ENCODE data around the gene TCF12. TPM values are rescaled to one million over a fixed set of nuclear protein-coding genes. Genes with fewer than 3 reads are reported as not detected.

TCF12 gene
- total and polyA plus RNA-seq, 7 experiments from 2014 or later: 51.3 to 99.4 (median 79.9) TPM

DNA sequence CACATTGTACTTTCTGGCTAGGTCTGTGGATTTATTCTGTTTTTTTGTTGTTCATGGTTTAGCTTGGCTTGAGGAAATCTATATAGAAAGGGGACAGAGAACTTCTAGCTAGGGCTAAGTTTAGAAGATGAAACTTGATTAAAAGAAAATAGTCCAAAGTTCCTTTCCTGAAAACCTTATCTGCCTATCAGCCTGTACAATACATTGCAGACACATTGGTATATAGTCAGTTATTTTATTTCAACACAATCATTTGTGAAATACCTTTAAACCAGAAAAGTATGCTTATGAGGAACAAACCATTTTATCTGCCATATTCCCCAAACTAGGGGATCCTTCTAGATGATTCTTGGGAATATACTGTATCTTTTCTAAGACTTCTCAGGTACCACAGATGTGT lies 310.6 kb downstream of the TCF12 start:
- no peak overlapping the region for H3K27ac Mint-ChIP-seq
- H3K27me3 Mint-ChIP-seq: no peaks in the 10 kb centered on the region

DNA sequence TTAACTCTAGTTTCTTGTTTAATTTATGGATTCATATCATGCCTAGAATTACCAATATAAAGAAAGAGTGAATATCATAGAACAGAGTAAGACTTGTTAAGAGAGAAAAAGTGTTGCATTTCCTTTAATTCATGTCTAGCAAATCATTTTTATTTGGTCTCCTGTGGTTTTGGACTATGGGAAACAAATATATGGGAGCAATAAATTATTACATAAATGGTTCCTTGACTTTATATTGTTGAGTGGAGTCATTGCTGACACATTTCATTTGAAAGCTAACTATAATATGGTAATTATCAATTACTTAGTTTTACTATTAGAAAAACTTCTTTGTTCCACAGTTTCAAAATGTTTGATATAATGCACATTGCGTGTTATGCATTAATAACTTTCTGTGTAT lies 313.1 kb downstream of the TCF12 start:
- Mint-ChIP-seq H3K36me3 (peaks cover 4 to 40% (median 27%) of the 10 kb centered on the region in 5 donors), H3K4me1 (peaks cover 0 to 25% (median 20%) of the 10 kb centered on the region in 7 donors), H3K4me3 (no peak overlapping the region), H3K27me3 (no peaks in the 10 kb centered on the region), H3K27ac (no peak overlapping the region), H3K9me3 (peaks cover 0 to 1% (median 0%) of the 10 kb centered on the region in 11 donors)
- Histone ChIP-seq H3K27me3 (ENCODE audit: control insufficient read depth in 2 of 2, insufficient read depth in 2 of 2, low read length in 2 of 2) (no peaks in the 10 kb centered on the region), H3K9me3 (ENCODE audit: control insufficient read depth in 2 of 3, low read length in 3 of 3) (no peaks in the 10 kb centered on the region), H3K27ac (ENCODE audit: low read depth, low read length) (no peak overlapping the region), H3K36me3 (ENCODE audit: control insufficient read depth in 2 of 3, insufficient read depth in 3 of 3, low read length in 3 of 3) (peaks cover 0 to 31% (median 6%) of the 10 kb centered on the region in 3 experiments), H3K4me1 (ENCODE audit: control insufficient read depth in 2 of 2, insufficient read depth in 2 of 2, low read length in 2 of 2) (no peaks in the 10 kb centered on the region), H3K4me3 (ENCODE audit: low read length) (no peak overlapping the region)
- ChIA-PET POLR2A (interaction anchor here (0.8 kb wide), 1 partner anchor 31 kb away, joined by 3 read pairs; no protein-coding TSS in a partner anchor), CTCF (interaction anchor here (0.7 kb wide), 1 partner anchor 83 kb away, joined by 4 read pairs; no protein-coding TSS in a partner anchor)
- no peak for ATAC-seq
- DNase-seq: no peak
- intact Hi-C loops (cut with micrococcal nuclease): no loop called here

More for the DNA sequence above, 310.6 kb downstream of the TCF12 start:
- ATAC-seq (no peak), DNase-seq (no peak)
- intact Hi-C loops (cut with micrococcal nuclease): no loop called here
- no peaks in the 10 kb centered on the region for H3K4me1 ChIP-seq (ENCODE audit: control insufficient read depth in 2 of 2, insufficient read depth in 2 of 2, low read length in 2 of 2)
- no peak overlapping the region for H3K4me3 Mint-ChIP-seq
- no peaks in the 10 kb centered on the region for H3K27me3 ChIP-seq (ENCODE audit: control insufficient read depth in 2 of 2, insufficient read depth in 2 of 2, low read length in 2 of 2)
- H3K4me1 Mint-ChIP-seq: peaks cover 0 to 38% (median 27%) of the 10 kb centered on the region in 7 donors
- POLR2A ChIA-PET: no interaction called here
- H3K27ac ChIP-seq (ENCODE audit: low read depth, low read length): no peak overlapping the region
- peaks cover 0 to 16% (median 1%) of the 10 kb centered on the region in 3 experiments for H3K36me3 ChIP-seq (ENCODE audit: control insufficient read depth in 2 of 3, insufficient read depth in 3 of 3, low read length in 3 of 3)
- no peaks in the 10 kb centered on the region for H3K9me3 Mint-ChIP-seq
- no peak overlapping the region for H3K4me3 ChIP-seq (ENCODE audit: low read length)
- CTCF ChIA-PET: no interaction called here
- H3K36me3 Mint-ChIP-seq: peaks cover 3 to 21% (median 11%) of the 10 kb centered on the region in 5 donors
- H3K9me3 ChIP-seq (ENCODE audit: control insufficient read depth in 2 of 3, low read length in 3 of 3): no peaks in the 10 kb centered on the region

DNA sequence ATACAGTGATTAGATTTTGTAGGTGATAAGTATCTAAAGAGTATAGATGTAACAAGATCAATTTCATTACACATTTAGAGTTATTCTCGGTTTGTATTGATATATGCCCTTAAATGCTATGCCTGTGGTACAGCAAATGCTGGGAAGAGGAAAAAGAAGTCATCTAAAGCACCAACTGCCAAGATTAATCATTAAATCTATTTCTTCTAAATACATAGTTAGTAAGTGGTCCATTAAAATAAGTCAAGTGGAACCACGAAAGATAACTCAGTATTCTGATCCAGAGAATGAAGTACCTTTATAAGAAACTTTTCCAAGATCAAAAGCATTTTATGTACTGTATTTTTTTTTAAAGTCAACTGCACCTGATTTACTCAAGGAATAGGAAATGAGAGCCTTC lies 315.7 kb downstream of the TCF12 start:
- peaks cover 0 to 7% (median 0%) of the 10 kb centered on the region in 7 donors for H3K4me1 Mint-ChIP-seq
- no peak overlapping the region for H3K4me3 Mint-ChIP-seq
- peaks cover 0 to 1% (median 0%) of the 10 kb centered on the region in 11 donors for H3K9me3 Mint-ChIP-seq
- H3K27me3 Mint-ChIP-seq: no peaks in the 10 kb centered on the region
- no peaks in the 10 kb centered on the region for H3K27me3 ChIP-seq (ENCODE audit: control insufficient read depth in 2 of 2, insufficient read depth in 2 of 2, low read length in 2 of 2)
- H3K27ac Mint-ChIP-seq: no peak overlapping the region
- ChIA-PET POLR2A (no interaction called here), CTCF (no interaction called here)
- no peak overlapping the region for H3K27ac ChIP-seq (ENCODE audit: low read depth, low read length)
- peaks cover 0 to 31% (median 6%) of the 10 kb centered on the region in 3 experiments for H3K36me3 ChIP-seq (ENCODE audit: control insufficient read depth in 2 of 3, insufficient read depth in 3 of 3, low read length in 3 of 3)
- H3K36me3 Mint-ChIP-seq: peaks cover 9 to 61% (median 44%) of the 10 kb centered on the region in 5 donors
- no peaks in the 10 kb centered on the region for H3K9me3 ChIP-seq (ENCODE audit: control insufficient read depth in 2 of 3, low read length in 3 of 3)
- ATAC-seq: no peak
- DNase-seq: no peak
- H3K4me1 ChIP-seq (ENCODE audit: control insufficient read depth in 2 of 2, insufficient read depth in 2 of 2, low read length in 2 of 2): no peaks in the 10 kb centered on the region
- no peak overlapping the region for H3K4me3 ChIP-seq (ENCODE audit: low read length)
- intact Hi-C loops (cut with micrococcal nuclease): no loop called here

DNA sequence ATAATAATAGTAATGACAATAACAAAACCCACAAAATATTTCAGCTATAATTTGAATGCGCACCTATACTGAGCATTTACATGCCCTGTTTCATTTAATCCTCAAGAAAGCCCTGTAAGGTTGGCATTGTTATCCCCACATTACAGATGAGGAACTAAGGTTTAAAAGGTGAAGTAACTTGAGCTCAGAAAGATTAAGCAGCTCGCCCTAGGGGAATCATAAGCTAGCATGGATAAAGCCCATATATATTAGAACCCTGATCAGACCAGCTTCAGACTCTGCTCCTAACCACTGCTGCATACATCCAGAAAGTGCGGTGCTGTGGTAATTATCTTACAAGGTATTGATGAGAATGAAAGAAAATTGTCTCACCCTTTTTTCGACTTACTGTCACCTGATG lies 316.7 kb downstream of the TCF12 start:
- no peak overlapping the region for H3K4me3 Mint-ChIP-seq
- POLR2A ChIA-PET: no interaction called here

DNA sequence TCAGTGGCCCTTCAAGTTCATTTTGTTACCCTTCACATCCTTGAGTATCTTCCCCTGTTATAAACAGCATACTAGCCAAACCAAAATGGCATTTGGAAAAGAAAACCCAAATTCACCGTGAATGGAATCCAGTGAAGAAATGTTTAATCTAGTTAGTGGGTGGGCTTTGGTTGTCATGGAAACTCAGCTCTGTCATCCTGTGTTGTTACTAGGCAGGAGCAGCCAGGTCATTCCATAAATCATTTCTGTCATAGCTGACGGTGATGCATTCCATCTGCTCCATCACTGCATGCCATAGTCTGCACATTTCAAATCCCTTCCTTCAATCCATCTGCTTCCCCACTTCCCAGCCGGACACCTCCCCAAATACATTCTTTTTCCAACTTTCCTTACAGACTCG lies 317.4 kb downstream of the TCF12 start:
- H3K9me3 ChIP-seq (ENCODE audit: control insufficient read depth in 2 of 3, low read length in 3 of 3): no peaks in the 10 kb centered on the region
- peaks cover 13 to 72% (median 52%) of the 10 kb centered on the region in 5 donors for H3K36me3 Mint-ChIP-seq
- intact Hi-C loops (cut with micrococcal nuclease): no loop called here
- peak overlapping the region in 1 of 9 donors; percentile 7 for H3K27ac Mint-ChIP-seq
- H3K4me3 ChIP-seq (ENCODE audit: low read length): no peak overlapping the region
- DNase-seq (no peak), ATAC-seq (no peak)
- CTCF ChIA-PET: no interaction called here
- H3K36me3 ChIP-seq (ENCODE audit: control insufficient read depth in 2 of 3, insufficient read depth in 3 of 3, low read length in 3 of 3): peaks cover 0 to 31% (median 6%) of the 10 kb centered on the region in 3 experiments
- H3K27me3 ChIP-seq (ENCODE audit: control insufficient read depth in 2 of 2, insufficient read depth in 2 of 2, low read length in 2 of 2): no peaks in the 10 kb centered on the region
- H3K27me3 Mint-ChIP-seq: no peaks in the 10 kb centered on the region
- H3K27ac ChIP-seq (ENCODE audit: low read depth, low read length): no peak overlapping the region
- no peak overlapping the region for H3K4me3 Mint-ChIP-seq
- no peaks in the 10 kb centered on the region for H3K4me1 ChIP-seq (ENCODE audit: control insufficient read depth in 2 of 2, insufficient read depth in 2 of 2, low read length in 2 of 2)
- peaks cover 0 to 7% (median 0%) of the 10 kb centered on the region in 7 donors for H3K4me1 Mint-ChIP-seq
- POLR2A ChIA-PET: interaction anchor here (0.6 kb wide), 1 partner anchor 307 kb away, joined by 3 read pairs; no protein-coding TSS in a partner anchor
- peaks cover 0 to 1% (median 0%) of the 10 kb centered on the region in 11 donors for H3K9me3 Mint-ChIP-seq

More for the DNA sequence above, 316.7 kb downstream of the TCF12 start:
- Histone ChIP-seq H3K9me3 (ENCODE audit: control insufficient read depth in 2 of 3, low read length in 3 of 3) (no peaks in the 10 kb centered on the region), H3K27me3 (ENCODE audit: control insufficient read depth in 2 of 2, insufficient read depth in 2 of 2, low read length in 2 of 2) (no peaks in the 10 kb centered on the region), H3K36me3 (ENCODE audit: control insufficient read depth in 2 of 3, insufficient read depth in 3 of 3, low read length in 3 of 3) (peaks cover 0 to 31% (median 6%) of the 10 kb centered on the region in 3 experiments), H3K4me3 (ENCODE audit: low read length) (no peak overlapping the region), H3K27ac (ENCODE audit: low read depth, low read length) (no peak overlapping the region), H3K4me1 (ENCODE audit: control insufficient read depth in 2 of 2, insufficient read depth in 2 of 2, low read length in 2 of 2) (no peaks in the 10 kb centered on the region)
- Mint-ChIP-seq H3K27me3 (no peaks in the 10 kb centered on the region), H3K4me1 (peaks cover 0 to 7% (median 0%) of the 10 kb centered on the region in 7 donors), H3K9me3 (peaks cover 0 to 1% (median 0%) of the 10 kb centered on the region in 11 donors), H3K36me3 (peaks cover 13 to 69% (median 52%) of the 10 kb centered on the region in 5 donors), H3K27ac (no peak overlapping the region)
- DNase-seq (no peak), ATAC-seq (no peak)
- CTCF ChIA-PET: no interaction called here
- intact Hi-C loops (cut with micrococcal nuclease): no loop called here

DNA sequence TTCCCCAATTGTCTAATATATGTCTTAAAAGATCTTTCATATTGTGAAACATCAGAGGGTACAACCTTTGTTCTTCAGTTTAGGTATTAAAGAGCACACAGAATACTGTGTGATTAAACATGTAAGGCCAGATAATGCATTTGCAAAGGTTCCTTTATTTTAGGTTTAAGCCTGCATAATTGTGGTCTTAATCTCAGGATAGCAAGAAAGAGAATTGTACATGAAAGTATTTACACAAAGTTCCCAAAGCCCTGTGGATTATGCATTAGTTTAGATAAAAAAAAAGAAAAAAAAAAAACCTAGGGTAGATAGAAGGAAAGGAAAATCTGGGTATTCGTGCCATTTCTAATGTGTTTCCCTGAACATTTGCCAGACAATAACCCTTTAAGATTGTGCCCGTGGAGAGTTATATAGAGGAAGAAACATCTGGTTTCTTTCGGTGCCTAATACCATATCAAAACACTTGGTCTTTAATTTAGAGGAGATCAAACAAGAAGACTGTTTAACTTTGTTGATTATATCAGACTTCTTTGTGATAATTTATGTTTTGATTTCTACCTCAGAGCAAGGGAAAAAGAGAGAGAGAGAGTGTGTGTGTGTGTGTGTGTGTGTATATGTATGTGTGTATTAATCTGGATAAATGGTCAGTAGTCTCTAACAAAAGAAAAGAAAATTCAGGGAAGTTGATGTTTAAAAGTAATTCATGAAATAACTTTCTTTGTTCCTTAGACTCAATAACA lies 318.3 kb downstream of the TCF12 start:
- H3K27me3 ChIP-seq (ENCODE audit: control insufficient read depth in 2 of 2, insufficient read depth in 2 of 2, low read length in 2 of 2): no peaks in the 10 kb centered on the region
- H3K4me1 ChIP-seq (ENCODE audit: control insufficient read depth in 2 of 2, insufficient read depth in 2 of 2, low read length in 2 of 2): no peaks in the 10 kb centered on the region
- Mint-ChIP-seq H3K36me3 (peaks cover 13 to 79% (median 50%) of the 10 kb centered on the region in 5 donors), H3K4me3 (no peak overlapping the region), H3K9me3 (peaks cover 0 to 1% (median 0%) of the 10 kb centered on the region in 11 donors), H3K27me3 (no peaks in the 10 kb centered on the region), H3K4me1 (peaks cover 0 to 7% (median 0%) of the 10 kb centered on the region in 7 donors), H3K27ac (no peak overlapping the region)
- H3K9me3 ChIP-seq (ENCODE audit: control insufficient read depth in 2 of 3, low read length in 3 of 3): no peaks in the 10 kb centered on the region
- no peak overlapping the region for H3K4me3 ChIP-seq (ENCODE audit: low read length)
- ATAC-seq (no peak), DNase-seq (no peak)
- peaks cover 0 to 31% (median 6%) of the 10 kb centered on the region in 3 experiments for H3K36me3 ChIP-seq (ENCODE audit: control insufficient read depth in 2 of 3, insufficient read depth in 3 of 3, low read length in 3 of 3)
- intact Hi-C loops (cut with micrococcal nuclease): no loop called here
- no peak overlapping the region for H3K27ac ChIP-seq (ENCODE audit: low read depth, low read length)
- ChIA-PET POLR2A (no interaction called here), CTCF (no interaction called here)
